Heart right ventricle (tissue), 16 donors: Measurements from ENCODE around the gene DNAJC30. TPM values are rescaled to one million over a fixed set of nuclear protein-coding genes. Genes with fewer than 3 reads are reported as not detected.

ENCODE experiments used
- ATAC-seq, 8 donors: fragments of 200-7000 bp; cut with Tn5 transposase; one replicate each; pipeline ENCODE4 v1.9.1; 2020; ENCODE audit warnings: mild to moderate bottlenecking in 8 of 8, moderate library complexity in 8 of 8, moderate number of reproducible peaks in 1 of 8
- DNase-seq, 2 donors: peaks; one replicate each; pipeline ENCODE4 v3.0.0-alpha.2; 2020
- H3K27ac ChIP-seq, 10 donors: fragments of 200-600 bp; sonication (generic) in 2 of 10; one replicate each; pipeline versions ENCODE4 v1.5.0 to v1.8.0; 2020 to 2022; ENCODE audit warnings: mild to moderate bottlenecking in 3 of 10
- H3K27me3 ChIP-seq, 7 donors: fragments of 200-600 bp; one replicate each; pipeline ENCODE4 v1.8.0; 2021 to 2022; ENCODE audit warnings: mild to moderate bottlenecking in 2 of 7
- H3K36me3 ChIP-seq, 9 donors: fragments of 200-600 bp; sonication (generic) in 1 of 9; one replicate each; pipeline versions ENCODE4 v1.5.0 to v1.8.0; 2020 to 2022; ENCODE audit warnings: mild to moderate bottlenecking in 2 of 9
- H3K4me1 ChIP-seq, 9 donors: fragments of 200-600 bp; sonication (generic) in 1 of 9; one replicate each; pipeline versions ENCODE4 v1.5.0 to v1.8.0; 2020 to 2022; ENCODE audit warnings: mild to moderate bottlenecking in 4 of 9
- H3K4me3 ChIP-seq, 10 donors: fragments of 200-600 bp; sonication (generic) in 2 of 10; one replicate each; pipeline versions ENCODE4 v1.5.0 to v1.8.0; 2020 to 2022; ENCODE audit warnings: mild to moderate bottlenecking in 7 of 10, moderate library complexity in 2 of 10
- H3K9me3 ChIP-seq, 11 donors: fragments of 200-600 bp in 10 of 11; sonication (generic) in 2 of 11; one replicate each; pipeline versions ENCODE4 v1.5.0 to v1.8.0; 2013 to 2022; ENCODE audit warnings: mild to moderate bottlenecking in 2 of 11, control low read depth in 1 of 11, moderate library complexity in 1 of 11
- WGBS, 2 donors: extraction: QIAGEN DNeasy Blood & Tissue Kit; methylation state at CpG; one replicate each; pipeline ENCODE4 v1.1.7; 2013; ENCODE audit warnings: inconsistent platforms in 1 of 2; 5-methylcytosine and 5-hydroxymethylcytosine counted together
- intact Hi-C, 10 donors: fragments of 100-400 bp; cut with DNase I; formaldehyde crosslinking; loops; one replicate each; pipeline versions ENCODE4 v1.11.1 to v1.14.2; 2022
- polyA plus RNA-seq, 2 donors: library from polyadenylated mRNA; stranded (reverse); fragments of 200-250 nt; gene quantifications; one replicate each; pipeline ENCODE4 v1.2.3, GENCODE V29; 2013
- total RNA-seq, 10 donors: library from RNA; stranded (reverse); fragmentation: NEBNext Ultra II Directional in 3 of 10; extraction: Animal tissue kit (Norgen Biotek cat#: 25700) in 3 of 10; gene quantifications; one replicate each; pipeline versions ENCODE4 v1.2.1 to v1.2.4, GENCODE V29; 2021 to 2023
- TF ChIP-seq, protein P1 (sequence below), 9 donors: fragments of 200-600 bp; sonication (generic) in 2 of 9; IDR thresholded peaks; one replicate each; pipeline versions ENCODE4 v1.5.0 to v1.8.0; 2021 to 2022; ENCODE audit warnings: antibody characterized with exemption in 9 of 9, mild to moderate bottlenecking in 5 of 9, moderate library complexity in 1 of 9
- donor health status: Arrhythmogenic right ventricular cardiomyopathy.
- donor health status: ischemic (EF 13 %, LVEDD 7.1; RV severe dilation, severe dysfunction).
- donor health status: healthy with polysubstance abuse.
- donor health status: DM: no; HTN: yes; CAD: no.
- donor health status: DM: no; HTN: no; CAD: no.
- donor health status: ischemic (EF 25% LVEDD 6.9; RV normal size, moderate dysfunction).
- donor health status: ischemic (EF 25% LVEDD 5.7; RV mildly dilated, moderate dysfunction).
- donor health status: healthy.
- donor health status: DM: yes; HTN: yes; CAD: no.
- donor health status: Ischemic cardiomyopathy.
- donor health status: ischemic (EF 35%, LVEDD 5.7; RV mildly dilated, moderate dysfunction).
- donor health status: nonischemic (EF 11% LVEDD 7.7; RV severe dilation, severe dysfunction).
- donor health status: DM: yes; HTN: yes; CAD: no.
- donor health status: PGD.
- donor health status: ischemic (EF 29% LVEDD 5.4; RV normal size, mild dysfunction).
- donor health status: nonischemic (EF 23%, LVEDD 6.1; RV moderate dilation, normal function).

Gene DNAJC30
- total and polyA plus RNA-seq, 12 donors: 9.1 to 20.8 (median 15.4) TPM

DNA sequence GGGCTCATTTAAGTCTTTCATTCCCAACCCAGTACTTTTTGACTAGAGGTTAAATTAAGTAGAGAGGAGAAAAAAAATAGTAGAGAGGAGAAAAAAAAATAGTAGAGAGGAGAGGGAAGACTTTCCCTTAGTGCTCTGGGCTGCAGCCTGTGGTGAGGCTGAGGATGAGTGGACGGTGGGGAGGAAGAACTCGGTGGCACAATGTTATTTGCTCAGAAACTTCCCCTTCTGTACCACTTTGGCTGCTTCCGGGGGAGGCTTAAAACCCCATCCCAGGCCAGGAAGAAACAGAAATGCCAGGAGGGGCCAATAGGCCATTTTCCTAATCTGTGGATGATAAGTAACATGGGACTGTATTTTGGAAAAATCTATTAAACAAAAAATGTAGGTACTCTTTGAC, 44.3 kb downstream of the DNAJC30 start:
- ATAC-seq (no peak), DNase-seq (no peak)
- peaks cover 0 to 39% (median 26%) of the 10 kb centered on the region in 7 donors for H3K27me3 ChIP-seq
- 58 to 59% methylated on average over 3 of the region's 3 CpGs for WGBS, 2 donors
- peaks cover 0 to 10% (median 0%) of the 10 kb centered on the region in 9 donors for H3K4me1 ChIP-seq
- TF ChIP-seq, protein P1, sequence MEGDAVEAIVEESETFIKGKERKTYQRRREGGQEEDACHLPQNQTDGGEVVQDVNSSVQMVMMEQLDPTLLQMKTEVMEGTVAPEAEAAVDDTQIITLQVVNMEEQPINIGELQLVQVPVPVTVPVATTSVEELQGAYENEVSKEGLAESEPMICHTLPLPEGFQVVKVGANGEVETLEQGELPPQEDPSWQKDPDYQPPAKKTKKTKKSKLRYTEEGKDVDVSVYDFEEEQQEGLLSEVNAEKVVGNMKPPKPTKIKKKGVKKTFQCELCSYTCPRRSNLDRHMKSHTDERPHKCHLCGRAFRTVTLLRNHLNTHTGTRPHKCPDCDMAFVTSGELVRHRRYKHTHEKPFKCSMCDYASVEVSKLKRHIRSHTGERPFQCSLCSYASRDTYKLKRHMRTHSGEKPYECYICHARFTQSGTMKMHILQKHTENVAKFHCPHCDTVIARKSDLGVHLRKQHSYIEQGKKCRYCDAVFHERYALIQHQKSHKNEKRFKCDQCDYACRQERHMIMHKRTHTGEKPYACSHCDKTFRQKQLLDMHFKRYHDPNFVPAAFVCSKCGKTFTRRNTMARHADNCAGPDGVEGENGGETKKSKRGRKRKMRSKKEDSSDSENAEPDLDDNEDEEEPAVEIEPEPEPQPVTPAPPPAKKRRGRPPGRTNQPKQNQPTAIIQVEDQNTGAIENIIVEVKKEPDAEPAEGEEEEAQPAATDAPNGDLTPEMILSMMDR (IDR thresholded peaks at IDR 0.05): no peak
- H3K27ac ChIP-seq: no peak overlapping the region
- intact Hi-C loops: loop anchor here in 1 of 10 donors (2.0 kb wide), 1 partner anchor 46 kb away; no protein-coding TSS in a partner anchor
- no peaks in the 10 kb centered on the region for H3K36me3 ChIP-seq
- H3K9me3 ChIP-seq: peaks cover 0 to 17% (median 5%) of the 10 kb centered on the region in 11 donors
- H3K4me3 ChIP-seq: no peak overlapping the region

DNA sequence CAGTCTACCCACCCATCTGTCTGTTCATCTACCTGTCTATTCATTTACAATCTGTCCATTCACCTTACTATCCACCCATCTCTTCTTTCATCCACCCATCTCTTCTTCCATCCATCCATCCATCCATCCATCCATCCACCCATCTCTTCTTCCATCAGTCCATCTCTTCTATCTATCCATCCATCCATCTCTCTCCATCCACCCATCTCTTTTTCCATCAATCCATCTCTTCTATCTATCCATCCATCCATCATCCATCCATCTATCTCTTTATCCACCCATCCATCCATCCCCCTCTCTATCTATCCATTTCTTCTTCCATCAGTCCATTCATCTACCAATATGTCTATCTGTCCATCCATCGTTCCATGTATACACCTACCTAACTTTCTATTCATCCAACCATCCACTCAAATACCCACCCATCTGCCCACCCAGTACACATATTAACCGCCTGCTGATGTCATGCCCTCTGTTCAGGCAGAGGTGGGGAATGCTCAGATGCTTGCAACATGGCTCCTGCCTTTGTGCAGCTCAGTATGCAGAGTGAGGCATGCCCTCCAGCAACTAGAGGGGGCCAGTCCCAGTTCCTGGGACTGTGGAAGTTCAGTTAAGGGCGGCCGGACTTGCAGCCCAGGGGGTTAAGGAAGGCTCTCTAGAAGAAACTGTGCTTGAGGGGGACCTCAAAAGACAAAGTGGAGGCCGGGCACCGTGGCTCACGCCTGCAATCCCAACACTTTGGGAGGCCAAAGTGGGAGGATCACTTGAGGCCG, 47.6 kb downstream of the DNAJC30 start:
- no peak for ATAC-seq
- DNase-seq: no peak
- TF ChIP-seq, protein P1 (IDR thresholded peaks at IDR 0.05): no peak
- Histone ChIP-seq H3K4me1 (peaks cover 0 to 10% (median 0%) of the 10 kb centered on the region in 9 donors), H3K27me3 (peaks cover 0 to 44% (median 28%) of the 10 kb centered on the region in 7 donors), H3K9me3 (peaks cover 0 to 3% (median 0%) of the 10 kb centered on the region in 11 donors), H3K36me3 (no peaks in the 10 kb centered on the region), H3K27ac (no peak overlapping the region), H3K4me3 (no peak overlapping the region)
- WGBS, 2 donors: 84 to 85% methylated on average over 8 of the region's 8 CpGs
- intact Hi-C loops: loop anchor here in 1 of 10 donors (2.0 kb wide), 1 partner anchor 15 kb away; no protein-coding TSS in a partner anchor

DNA sequence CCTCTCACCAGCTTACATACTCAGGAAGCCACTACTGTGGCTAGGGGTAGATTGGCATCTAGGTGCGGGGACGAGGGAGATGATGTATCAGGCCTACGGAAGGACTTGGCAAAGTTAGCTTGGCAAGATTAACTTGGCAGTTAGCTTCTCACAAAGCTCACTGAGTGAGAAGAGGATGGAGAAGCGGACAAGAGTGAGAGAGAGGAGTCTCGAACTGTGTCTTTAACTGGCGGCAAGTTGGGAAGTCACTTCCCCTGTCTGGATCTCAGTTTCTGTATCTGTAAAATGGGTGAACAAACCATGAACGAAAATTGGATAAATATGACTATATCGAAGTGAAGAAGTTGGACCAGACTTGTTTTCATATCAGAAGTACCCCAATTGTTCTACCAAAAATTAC, 49.4 kb downstream of the DNAJC30 start:
- ATAC-seq: no peak
- no peak for DNase-seq
- Histone ChIP-seq H3K9me3 (no peaks in the 10 kb centered on the region), H3K4me1 (peaks cover 0 to 10% (median 0%) of the 10 kb centered on the region in 9 donors), H3K27me3 (peaks cover 0 to 57% (median 37%) of the 10 kb centered on the region in 7 donors), H3K4me3 (no peak overlapping the region), H3K27ac (no peak overlapping the region), H3K36me3 (no peaks in the 10 kb centered on the region)
- WGBS, 2 donors: 72 to 75% methylated on average over 8 of the region's 8 CpGs
- TF ChIP-seq, protein P1 (IDR thresholded peaks at IDR 0.05): no peak
- intact Hi-C loops: no loop called here

DNA sequence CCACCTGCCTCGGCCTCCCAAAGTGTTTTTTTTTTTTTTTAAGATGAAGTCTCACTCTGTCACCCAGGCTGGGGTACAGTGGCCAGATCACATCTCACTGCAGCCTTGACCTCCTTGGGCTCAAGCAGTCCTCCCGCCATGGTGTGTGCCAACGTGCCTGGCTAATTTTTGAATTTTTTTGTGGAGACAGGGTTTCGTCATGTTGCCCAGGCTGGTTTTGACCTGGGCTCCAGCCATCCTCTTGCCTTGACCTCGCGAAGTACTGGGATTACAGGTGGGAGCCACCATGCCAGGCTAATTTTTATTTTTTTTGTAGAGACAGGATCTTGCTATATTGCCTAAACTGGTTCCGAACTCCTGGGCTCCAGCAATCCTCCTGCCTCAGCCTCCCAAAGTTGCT, 49.9 kb downstream of the DNAJC30 start:
- H3K27me3 ChIP-seq: peaks cover 0 to 63% (median 43%) of the 10 kb centered on the region in 7 donors
- no peak for DNase-seq

More for the DNA sequence above, 49.9 kb downstream of the DNAJC30 start:
- H3K4me1 ChIP-seq: peaks cover 0 to 10% (median 0%) of the 10 kb centered on the region in 9 donors
- H3K27ac ChIP-seq: no peak overlapping the region
- H3K36me3 ChIP-seq: no peaks in the 10 kb centered on the region
- WGBS, 2 donors: 77 to 81% methylated on average over 7 of the region's 7 CpGs
- no peak overlapping the region for H3K4me3 ChIP-seq
- no peak for ATAC-seq
- no peaks in the 10 kb centered on the region for H3K9me3 ChIP-seq
- TF ChIP-seq, protein P1 (IDR thresholded peaks at IDR 0.05): no peak
- intact Hi-C loops: no loop called here
